T-helper 1 cell treated with Interleukin-12 subunit alpha and Interleukin-12 subunit beta and Interleukin-4 antibody, amounts not matched to agents 30 ng/mL and 1 ng/mL, for 36 hours (primary cell): ENCODE results near the gene MYBPC2. TPM values are rescaled to one million over a fixed set of nuclear protein-coding genes. Genes with fewer than 3 reads are reported as not detected.
"Not testable (repeated sequence)": the region's sequence is repeated elsewhere in the genome, so short reads cannot be mapped to it uniquely, and the experiment has no call there.

Experiments
- intact Hi-C: fragments of 100-400 bp; cut with micrococcal nuclease; formaldehyde crosslinking; loops from one replicate; pipeline ENCODE4 v1.15.1; 2024
- total RNA-seq: library from RNA; stranded (reverse); gene quantifications from 2 replicates; pipeline ENCODE4 v1.2.3, GENCODE V29; 2022

Gene MYBPC2
- 0.44 and 0.76 TPM in 2 replicates for total RNA-seq

DNA sequence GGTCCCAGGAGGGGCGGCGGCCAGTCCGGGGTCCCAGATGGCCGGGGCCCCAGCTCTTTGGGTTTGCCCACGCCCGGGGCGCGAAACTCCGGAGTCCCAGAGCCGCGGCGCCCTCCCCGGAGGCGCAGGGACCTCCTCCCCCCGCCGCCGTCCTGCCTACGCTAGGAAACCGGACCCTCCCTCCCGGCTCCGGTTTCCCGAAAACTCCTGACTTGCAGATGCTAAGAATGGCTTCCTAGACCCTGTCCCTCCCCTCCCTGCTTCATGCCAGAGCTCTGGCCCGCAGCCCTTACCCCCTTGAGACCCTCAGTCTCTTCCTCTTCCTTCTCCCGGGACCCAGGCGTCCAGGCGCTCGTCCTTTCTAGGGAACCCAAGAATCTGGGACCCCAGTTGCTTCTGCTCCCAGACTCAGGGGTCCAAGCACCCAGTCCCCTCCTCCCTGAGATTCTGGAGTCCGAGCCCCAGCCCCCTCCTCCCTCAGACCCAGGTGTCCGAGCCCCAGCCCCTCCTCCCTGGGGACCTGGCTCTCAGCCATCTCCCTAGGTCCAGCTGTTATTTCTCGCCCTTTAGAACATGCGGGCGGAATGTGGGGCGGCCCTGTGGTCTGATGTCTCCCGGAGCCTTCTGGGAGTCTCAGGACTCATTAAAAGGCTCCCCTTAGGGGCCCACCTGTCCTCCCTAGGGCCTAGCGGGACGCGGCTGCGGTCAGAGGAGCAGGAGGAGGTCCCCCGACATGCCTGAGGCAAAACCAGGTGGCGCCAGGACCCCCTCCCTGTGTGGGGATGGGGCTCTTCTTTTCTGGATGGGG lies at the start of gene MYBPC2:
Gene MYBPC2 (plus strand): TSS at position 672 of the 808 bp plus-strand sequence. CDS start 62 bp downstream, at position 734.
- intact Hi-C loops: no loop called here

DNA sequence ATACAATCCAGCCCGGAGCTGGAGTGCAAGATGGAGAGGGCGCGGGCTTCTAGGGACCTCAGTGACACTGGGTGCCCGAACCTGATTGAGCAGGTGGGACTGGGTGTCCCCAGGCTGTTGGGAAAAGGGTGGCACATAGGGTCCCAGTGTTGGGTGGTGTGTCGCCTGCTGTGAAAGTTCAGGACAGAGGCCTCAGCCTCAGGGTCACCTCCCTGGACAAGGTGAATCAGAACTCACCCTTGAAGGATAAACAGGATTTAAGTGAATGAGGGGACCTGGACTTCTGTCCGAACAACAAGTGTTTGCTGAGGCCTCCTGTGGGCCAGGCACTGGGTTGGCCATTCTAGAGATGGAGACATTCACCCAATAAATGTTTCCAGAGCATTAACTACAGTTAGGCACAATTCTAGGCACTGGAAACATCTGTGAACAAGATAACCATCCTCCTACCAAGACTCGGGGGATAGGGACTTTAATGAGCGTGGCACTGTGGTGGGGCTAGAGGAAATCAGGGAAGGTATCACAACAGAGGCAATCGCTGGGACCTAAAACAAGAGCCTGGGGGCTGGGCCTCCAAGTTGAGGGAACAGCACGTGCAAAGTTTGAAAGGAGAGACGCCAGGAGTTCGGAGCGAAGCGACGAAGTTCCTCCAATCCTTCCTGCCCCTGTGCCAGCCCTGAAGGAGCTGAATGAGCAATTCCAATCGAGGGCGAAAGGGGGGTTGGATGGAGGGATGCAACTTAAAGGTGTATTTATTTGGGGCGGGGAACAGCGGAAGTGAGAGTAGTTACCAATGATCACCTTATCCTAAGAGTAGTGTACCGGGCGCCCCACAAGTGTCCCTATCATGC lies 49.5 kb upstream of the MYBPC2 start:
- intact Hi-C loops: no loop called here

- intact Hi-C loops: loop anchor here (1.0 to 2.0 kb wide), 14 partner anchors 8 to 724 kb away; partner anchors contain the start of genes CTU1, EMC10, GARIN5A and JOSD2
Observed at GRCh38 chr19:50383852-50384684, 48.6 kb upstream of the MYBPC2 start, which contains the start of gene POLD1. TSS of gene POLD1 (plus strand) at chr19:50384347. CDS start at chr19:50398852, 14,505 bp downstream.

DNA sequence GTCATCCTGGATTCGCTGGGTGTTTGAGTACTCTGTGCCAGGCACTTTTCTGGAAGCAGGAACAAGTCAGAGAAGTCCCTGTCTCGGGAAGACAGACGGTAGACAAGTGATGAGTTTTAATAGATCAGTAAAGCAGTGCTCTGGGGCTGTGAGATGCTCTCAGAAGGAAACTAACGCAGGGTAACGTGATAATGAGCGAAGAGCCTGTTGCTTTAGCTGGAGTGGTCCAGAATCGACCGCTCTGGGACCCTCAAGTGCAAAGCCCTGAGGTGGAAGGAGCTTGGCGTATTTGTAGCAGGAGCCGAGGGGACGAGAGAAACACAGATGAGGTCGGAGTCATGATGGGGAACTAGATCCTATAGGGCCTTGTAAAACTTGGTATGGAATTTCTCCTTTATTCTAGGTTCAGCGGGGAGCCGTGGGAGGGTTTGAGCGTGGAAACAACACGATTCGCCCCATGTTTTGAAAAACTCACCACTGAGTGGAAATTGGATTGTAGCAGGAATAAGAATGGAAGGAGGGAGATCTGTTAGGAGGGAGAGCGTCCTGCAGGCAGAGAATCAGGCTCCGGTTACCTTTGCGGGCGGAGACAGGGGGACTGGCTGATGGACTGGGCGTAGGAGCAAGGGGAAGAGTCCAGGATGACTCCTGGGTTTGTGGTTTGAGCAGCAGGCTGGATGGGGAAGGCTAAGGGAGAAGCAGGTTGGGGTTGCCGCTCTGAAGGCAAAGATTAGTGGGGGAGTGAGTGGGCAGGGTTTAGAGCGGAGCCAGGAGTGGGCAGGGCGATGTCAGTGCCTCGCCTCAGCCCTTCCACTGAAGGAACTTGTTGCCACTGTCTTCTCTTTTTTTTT lies 47.8 kb upstream of the MYBPC2 start:
- intact Hi-C loops: loop anchor here (1.0 to 2.0 kb wide), 14 partner anchors 9 to 723 kb away; partner anchors contain the start of genes CTU1, EMC10, GARIN5A and JOSD2

GRCh38 chr19:50387176-50387867 lies 45.4 kb upstream of the MYBPC2 start:
- intact Hi-C loops: no loop called here

DNA sequence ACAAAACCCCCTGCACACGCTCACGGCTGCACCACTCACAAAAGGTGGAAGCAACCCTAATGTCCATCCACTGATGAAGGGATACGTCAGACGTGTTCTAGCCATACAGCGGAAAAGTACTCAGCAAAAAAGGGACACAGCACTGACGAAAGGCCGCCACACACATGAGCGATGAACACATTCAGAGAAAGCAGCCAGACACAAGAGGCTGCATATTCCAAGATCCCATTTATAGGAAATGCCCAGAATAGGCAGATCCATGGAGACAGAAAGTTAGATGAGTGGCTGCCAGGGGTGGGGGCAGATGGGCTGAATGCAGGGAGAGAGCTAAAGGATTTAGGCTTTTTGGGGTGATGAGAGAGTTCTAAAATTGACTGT lies 44.8 kb upstream of the MYBPC2 start:
- intact Hi-C loops: no loop called here

DNA sequence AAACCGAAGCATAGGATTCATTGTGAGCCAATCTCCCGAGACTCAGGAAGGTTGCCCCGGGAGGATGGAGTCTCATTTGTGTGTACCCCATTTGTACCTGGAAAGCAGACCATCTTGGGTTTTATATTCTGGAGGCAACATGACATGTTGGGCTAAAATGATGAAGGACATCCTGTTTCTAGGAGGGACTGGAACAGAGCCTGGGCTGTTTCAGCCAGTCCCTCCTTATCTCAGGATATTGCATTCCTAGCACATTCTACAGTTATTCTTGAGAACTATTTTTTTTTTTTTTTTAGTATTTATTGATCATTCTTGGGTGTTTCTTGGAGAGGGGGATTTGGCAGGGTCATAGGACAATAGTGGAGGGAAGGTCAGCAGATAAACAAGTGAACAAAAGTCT lies 42.4 kb upstream of the MYBPC2 start:
- intact Hi-C loops: not testable (repeated sequence)

DNA sequence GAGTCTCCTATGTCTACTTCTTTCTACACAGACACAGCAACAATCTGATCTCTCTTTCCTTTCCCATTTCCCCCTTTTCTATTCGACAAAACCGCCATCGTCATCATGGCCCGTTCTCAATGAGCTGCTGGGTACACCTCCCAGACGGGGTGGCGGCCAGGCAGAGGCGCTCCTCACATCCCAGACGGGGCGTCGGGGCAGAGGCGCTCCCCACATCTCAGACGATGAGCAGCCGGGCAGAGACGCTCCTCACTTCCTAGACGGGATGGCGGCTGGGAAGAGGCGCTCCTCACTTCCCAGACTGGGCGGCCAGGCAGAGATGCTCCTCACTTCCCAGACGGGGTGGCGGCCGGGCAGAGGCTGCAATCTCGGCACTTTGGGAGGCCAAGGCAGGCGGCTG lies 41.7 kb upstream of the MYBPC2 start:
- intact Hi-C loops: not testable (repeated sequence)

DNA sequence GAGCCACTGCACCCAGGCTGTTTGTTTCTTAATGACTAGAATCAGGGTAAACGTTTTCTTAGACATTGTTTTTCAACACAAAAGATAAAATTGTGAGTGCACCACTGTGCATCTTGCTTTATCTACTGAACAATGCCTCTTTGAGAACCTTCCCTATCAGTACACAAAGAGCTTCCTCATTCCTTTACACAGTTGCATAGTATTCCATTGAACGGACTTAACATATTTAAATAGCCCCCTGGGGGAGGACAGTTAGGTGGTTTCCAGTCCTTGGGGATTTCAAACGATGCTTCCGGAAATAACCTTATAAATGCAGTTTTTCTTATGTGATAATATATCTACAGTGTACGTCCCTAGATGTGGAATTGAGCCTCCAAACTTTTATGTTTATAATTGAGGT lies 39.9 kb upstream of the MYBPC2 start:
- intact Hi-C loops: no loop called here

DNA sequence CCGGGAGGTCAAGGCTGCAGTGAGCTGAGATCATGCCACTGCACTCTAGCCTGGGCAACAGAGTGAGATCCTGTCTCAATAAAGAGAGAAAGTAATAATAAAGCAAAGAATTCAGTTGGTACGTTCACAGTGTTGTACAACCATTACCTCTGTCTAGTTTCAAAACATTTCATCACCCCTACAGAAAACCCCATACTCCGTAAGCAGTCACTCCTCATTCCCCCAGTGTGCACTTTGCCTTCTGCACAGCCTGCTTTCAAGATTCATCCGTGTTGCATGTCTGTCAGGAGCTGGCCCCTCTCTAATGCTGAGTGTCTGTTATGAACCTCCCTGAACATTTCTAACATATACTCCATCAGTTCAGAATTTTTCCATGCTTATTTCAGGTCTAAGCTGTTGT lies 39.1 kb upstream of the MYBPC2 start:
- intact Hi-C loops: no loop called here

DNA sequence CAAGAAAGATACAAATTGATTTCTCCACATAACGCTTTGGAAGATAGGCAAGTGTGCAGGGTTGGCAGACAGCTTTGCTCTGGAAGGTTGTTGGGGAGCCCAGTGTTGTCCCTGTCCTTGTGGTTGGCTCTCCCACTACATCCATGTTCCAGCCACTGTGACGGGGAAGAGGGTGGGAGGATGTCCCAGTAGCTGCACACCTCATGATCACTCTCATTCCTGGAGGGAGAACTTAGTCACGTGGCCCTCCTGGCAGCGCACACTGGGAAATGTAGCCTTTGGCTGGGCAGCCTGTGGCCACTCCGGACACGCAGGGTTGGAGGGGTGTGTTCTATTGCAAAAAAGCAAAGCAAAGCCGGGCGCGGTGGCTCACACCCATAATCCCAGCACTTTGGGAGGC lies 38.7 kb upstream of the MYBPC2 start:
- intact Hi-C loops: no loop called here

GRCh38 chr19:50398675-50399367 lies 33.9 kb upstream of the MYBPC2 start:
- intact Hi-C loops: no loop called here

GRCh38 chr19:50399368-50399745 lies 33.3 kb upstream of the MYBPC2 start:
- intact Hi-C loops: no loop called here

DNA sequence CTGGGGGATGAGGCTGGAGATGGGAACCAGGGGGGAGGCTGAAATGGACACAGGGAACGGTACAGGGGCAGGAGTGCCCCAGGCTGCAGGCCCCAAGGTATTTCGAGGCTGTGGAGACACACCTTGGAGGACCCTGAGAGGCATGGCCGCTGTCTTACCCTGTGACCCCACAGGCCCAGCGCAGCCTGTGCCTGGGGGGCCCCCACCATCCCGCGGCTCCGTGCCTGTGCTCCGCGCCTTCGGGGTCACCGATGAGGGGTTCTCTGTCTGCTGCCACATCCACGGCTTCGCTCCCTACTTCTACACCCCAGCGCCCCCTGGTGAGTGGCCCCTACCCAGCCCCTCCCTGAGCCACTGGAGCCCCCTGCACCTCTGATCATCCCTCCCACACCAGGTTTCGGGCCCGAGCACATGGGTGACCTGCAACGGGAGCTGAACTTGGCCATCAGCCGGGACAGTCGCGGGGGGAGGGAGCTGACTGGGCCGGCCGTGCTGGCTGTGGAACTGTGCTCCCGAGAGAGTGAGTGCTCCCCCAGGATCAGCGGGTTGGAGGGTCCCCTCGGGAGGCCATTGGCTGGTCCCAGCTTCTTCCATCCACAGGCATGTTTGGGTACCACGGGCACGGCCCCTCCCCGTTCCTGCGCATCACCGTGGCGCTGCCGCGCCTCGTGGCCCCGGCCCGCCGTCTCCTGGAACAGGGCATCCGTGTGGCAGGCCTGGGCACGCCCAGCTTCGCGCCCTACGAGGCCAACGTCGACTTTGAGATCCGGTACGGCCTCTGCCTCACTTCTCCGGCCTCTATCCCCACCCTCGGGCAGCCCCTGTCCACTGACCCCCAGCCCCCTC lies 30.9 kb upstream of the MYBPC2 start:
- intact Hi-C loops: no loop called here

DNA sequence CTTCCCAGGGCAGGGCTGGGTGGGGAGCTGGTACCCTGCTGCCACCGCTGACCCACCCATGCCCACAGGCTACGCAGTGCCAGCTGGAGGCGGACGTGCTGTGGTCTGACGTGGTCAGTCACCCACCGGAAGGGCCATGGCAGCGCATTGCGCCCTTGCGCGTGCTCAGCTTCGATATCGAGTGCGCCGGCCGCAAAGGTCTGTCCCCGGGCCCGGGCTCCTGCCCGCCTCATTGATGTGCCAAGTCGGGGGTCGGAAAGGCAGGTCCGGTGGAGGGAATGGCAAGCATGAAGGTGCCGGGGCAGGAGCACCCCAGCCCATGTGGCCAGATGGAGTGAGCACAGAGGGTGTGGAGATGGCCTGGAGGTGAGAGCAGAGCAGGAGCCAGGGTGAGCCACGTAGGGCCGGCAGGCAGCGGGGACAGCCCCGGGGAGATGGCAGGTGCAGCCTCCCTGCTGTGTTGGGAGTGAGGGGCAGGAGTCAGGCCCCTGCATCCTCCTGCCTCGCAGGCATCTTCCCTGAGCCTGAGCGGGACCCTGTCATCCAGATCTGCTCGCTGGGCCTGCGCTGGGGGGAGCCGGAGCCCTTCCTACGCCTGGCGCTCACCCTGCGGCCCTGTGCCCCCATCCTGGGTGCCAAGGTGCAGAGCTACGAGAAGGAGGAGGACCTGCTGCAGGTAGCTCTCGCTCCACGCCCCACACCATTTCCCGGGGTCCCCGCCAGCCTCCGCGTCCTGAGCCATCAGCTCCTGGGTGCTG lies 30.0 kb upstream of the MYBPC2 start:
- intact Hi-C loops: no loop called here

DNA sequence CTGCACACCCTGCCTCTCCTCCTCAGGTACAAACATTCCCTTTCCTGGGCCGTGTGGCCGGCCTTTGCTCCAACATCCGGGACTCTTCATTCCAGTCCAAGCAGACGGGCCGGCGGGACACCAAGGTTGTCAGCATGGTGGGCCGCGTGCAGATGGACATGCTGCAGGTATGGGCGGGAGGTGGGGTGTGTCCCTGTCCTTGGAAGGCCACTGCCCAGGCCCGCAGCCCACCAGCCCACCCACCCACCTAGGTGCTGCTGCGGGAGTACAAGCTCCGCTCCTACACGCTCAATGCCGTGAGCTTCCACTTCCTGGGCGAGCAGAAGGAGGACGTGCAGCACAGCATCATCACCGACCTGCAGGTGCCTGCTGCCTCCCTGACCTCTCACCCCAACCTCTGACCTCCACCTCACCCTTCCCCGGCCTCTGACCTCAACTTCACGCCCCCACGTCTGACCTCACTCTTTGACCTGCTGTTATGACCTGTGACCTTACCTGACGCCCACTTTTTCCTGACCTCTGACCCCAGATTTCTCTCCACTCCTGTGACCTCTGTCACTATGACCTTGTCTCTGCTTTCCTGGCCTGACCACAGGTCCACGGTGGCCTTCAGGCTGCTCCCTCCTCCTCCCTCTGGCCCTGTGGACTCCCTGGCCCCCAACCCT lies 26.4 kb upstream of the MYBPC2 start:
- intact Hi-C loops: no loop called here

DNA sequence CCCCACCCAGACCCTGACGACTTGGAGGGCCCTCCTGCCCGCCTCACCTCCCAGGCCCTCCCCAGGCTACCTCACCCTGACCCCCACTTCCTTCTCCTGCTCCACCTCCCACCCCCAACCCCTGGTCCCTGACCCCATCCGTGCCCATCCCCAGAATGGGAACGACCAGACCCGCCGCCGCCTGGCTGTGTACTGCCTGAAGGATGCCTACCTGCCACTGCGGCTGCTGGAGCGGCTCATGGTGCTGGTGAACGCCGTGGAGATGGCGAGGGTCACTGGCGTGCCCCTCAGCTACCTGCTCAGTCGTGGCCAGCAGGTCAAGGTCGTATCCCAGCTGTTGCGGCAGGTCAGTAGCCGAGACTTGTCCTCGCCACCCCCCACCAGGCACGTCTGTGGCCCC lies 25.9 kb upstream of the MYBPC2 start:
- intact Hi-C loops: no loop called here
